Measurements from ENCODE around the gene CYSTM1. TPM values are rescaled to one million over a fixed set of nuclear protein-coding genes. Genes with fewer than 3 reads are reported as not detected.

CYSTM1 gene
- total RNA-seq, 1 donor from 2014 or later = 22.4 TPM

GRCh38 chr5:140175367-140176030 is 511 bp downstream of the CYSTM1 start:
- no peak for FAIRE-seq
- peak overlapping the region; percentile 89 for H3K4me3 ChIP-seq (ENCODE audit: low read depth, low read length)
- H3K27me3 ChIP-seq (ENCODE audit: control insufficient read depth, insufficient read depth, low read length) = no peaks in the 10 kb centered on the region
- DNase-seq (ENCODE audit: low read depth) = peak; percentile 30
- no peak for TF ChIP-seq CTCF (IDR thresholded peaks at IDR 0.05; ENCODE audit: insufficient read depth, low read length, severe bottlenecking)
- H3K36me3 ChIP-seq (ENCODE audit: control insufficient read depth, insufficient read depth, low read length) = no peaks in the 10 kb centered on the region

- H3K36me3 ChIP-seq (ENCODE audit: control insufficient read depth, insufficient read depth, low read length) = no peaks in the 10 kb centered on the region
- peak overlapping the region; percentile 89 for H3K4me3 ChIP-seq (ENCODE audit: low read depth, low read length)
- no peak for TF ChIP-seq CTCF (IDR thresholded peaks at IDR 0.05; ENCODE audit: insufficient read depth, low read length, severe bottlenecking)
- no peaks in the 10 kb centered on the region for H3K27me3 ChIP-seq (ENCODE audit: control insufficient read depth, insufficient read depth, low read length)
- no peak for FAIRE-seq
- DNase-seq (ENCODE audit: low read depth) = no peak
Measured at GRCh38 chr5:140176031-140176387, 1.0 kb downstream of the CYSTM1 start.

GRCh38 chr5:140178086-140178410 is 3.1 kb downstream of the CYSTM1 start:
- H3K36me3 ChIP-seq (ENCODE audit: control insufficient read depth, insufficient read depth, low read length) = no peaks in the 10 kb centered on the region
- H3K4me3 ChIP-seq (ENCODE audit: low read depth, low read length) = no peak overlapping the region
- TF ChIP-seq CTCF (IDR thresholded peaks at IDR 0.05; ENCODE audit: insufficient read depth, low read length, severe bottlenecking) = no peak
- H3K27me3 ChIP-seq (ENCODE audit: control insufficient read depth, insufficient read depth, low read length) = no peaks in the 10 kb centered on the region
- DNase-seq (ENCODE audit: low read depth) = no peak
- FAIRE-seq = no peak

- Histone ChIP-seq H3K4me3 (ENCODE audit: low read depth, low read length) (no peak overlapping the region), H3K36me3 (ENCODE audit: control insufficient read depth, insufficient read depth, low read length) (no peaks in the 10 kb centered on the region), H3K27me3 (ENCODE audit: control insufficient read depth, insufficient read depth, low read length) (no peaks in the 10 kb centered on the region)
- FAIRE-seq (no peak), DNase-seq (ENCODE audit: low read depth) (no peak)
- TF ChIP-seq CTCF (IDR thresholded peaks at IDR 0.05; ENCODE audit: insufficient read depth, low read length, severe bottlenecking) = no peak
Measured at GRCh38 chr5:140178482-140179116, 3.6 kb downstream of the CYSTM1 start.

- TF ChIP-seq CTCF (IDR thresholded peaks at IDR 0.05; ENCODE audit: insufficient read depth, low read length, severe bottlenecking) = no peak
- H3K36me3 ChIP-seq (ENCODE audit: control insufficient read depth, insufficient read depth, low read length) = no peaks in the 10 kb centered on the region
- no peaks in the 10 kb centered on the region for H3K27me3 ChIP-seq (ENCODE audit: control insufficient read depth, insufficient read depth, low read length)
- H3K4me3 ChIP-seq (ENCODE audit: low read depth, low read length) = no peak overlapping the region
- no peak for FAIRE-seq
- no peak for DNase-seq (ENCODE audit: low read depth)
Measured at GRCh38 chr5:140181002-140181483, 6.1 kb downstream of the CYSTM1 start.
